Measurements from ENCODE around the gene NTN1. TPM values are rescaled to one million over a fixed set of nuclear protein-coding genes. Genes with fewer than 3 reads are reported as not detected.

Gene NTN1
- total RNA-seq, 4 donors from 2014 or later, result 3.3 to 19.2 (median 10.4) TPM

GRCh38 chr17:8995711-8996110 lies 25.6 kb upstream of the NTN1 start:
- no peak overlapping the region for H3K4me3 ChIP-seq
- no peaks in the 10 kb centered on the region for H3K36me3 ChIP-seq
- no peak for DNase-seq
- no peak for TF ChIP-seq POLR2A (IDR thresholded peaks at IDR 0.05)
- TF ChIP-seq, protein P1, sequence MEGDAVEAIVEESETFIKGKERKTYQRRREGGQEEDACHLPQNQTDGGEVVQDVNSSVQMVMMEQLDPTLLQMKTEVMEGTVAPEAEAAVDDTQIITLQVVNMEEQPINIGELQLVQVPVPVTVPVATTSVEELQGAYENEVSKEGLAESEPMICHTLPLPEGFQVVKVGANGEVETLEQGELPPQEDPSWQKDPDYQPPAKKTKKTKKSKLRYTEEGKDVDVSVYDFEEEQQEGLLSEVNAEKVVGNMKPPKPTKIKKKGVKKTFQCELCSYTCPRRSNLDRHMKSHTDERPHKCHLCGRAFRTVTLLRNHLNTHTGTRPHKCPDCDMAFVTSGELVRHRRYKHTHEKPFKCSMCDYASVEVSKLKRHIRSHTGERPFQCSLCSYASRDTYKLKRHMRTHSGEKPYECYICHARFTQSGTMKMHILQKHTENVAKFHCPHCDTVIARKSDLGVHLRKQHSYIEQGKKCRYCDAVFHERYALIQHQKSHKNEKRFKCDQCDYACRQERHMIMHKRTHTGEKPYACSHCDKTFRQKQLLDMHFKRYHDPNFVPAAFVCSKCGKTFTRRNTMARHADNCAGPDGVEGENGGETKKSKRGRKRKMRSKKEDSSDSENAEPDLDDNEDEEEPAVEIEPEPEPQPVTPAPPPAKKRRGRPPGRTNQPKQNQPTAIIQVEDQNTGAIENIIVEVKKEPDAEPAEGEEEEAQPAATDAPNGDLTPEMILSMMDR (IDR thresholded peaks at IDR 0.05), result no peak
- no peaks in the 10 kb centered on the region for H3K27me3 ChIP-seq
- H3K4me1 ChIP-seq, result no peaks in the 10 kb centered on the region
- no peaks in the 10 kb centered on the region for H3K9me3 ChIP-seq
- H3K27ac ChIP-seq, result no peak overlapping the region
- intact Hi-C loops (cut with DNase I; ENCODE audit: low total_unique reads), result no loop called here

DNA sequence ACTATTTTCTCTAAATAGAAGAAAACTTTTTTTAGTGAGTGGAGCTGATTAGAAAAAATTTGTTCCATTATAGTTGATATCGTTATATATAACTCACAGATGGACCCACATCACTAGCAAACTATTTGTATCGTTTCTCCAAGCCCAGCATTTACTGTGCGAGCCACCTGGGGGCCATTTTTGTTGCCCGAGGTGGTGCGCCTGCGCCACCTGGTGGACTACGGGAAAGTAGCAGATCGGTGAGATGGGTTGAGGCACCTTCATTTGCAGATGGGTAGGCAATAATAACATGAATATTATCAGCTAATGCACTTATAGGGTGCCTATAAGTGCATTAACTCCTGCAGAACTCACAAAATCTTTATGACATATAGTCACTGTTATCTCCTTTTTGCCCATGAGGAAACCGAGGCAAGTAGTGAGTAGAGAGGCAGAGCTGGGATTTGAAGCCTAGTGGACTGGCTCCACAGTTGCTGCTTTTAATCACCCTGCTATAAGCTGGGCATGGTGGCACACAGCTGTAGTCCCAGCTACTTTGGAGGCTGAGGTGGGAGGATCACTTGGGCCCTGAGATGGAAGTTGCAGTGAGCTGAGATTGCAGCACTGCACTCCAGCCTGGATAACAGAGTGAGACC lies 23.2 kb upstream of the NTN1 start:
- TF ChIP-seq POLR2A (IDR thresholded peaks at IDR 0.05), result no peak
- TF ChIP-seq, protein P1 (IDR thresholded peaks at IDR 0.05), result peak; percentile 46 to 58 (median 54)
- no peaks in the 10 kb centered on the region for H3K9me3 ChIP-seq
- DNase-seq, result no peak
- intact Hi-C loops (cut with DNase I; ENCODE audit: low total_unique reads), result no loop called here
- no peaks in the 10 kb centered on the region for H3K27me3 ChIP-seq
- H3K4me1 ChIP-seq, result peaks cover 0 to 4% of the 10 kb centered on the region in 2 donors
- H3K4me3 ChIP-seq, result no peak overlapping the region
- no peaks in the 10 kb centered on the region for H3K36me3 ChIP-seq
- H3K27ac ChIP-seq, result no peak overlapping the region

DNA sequence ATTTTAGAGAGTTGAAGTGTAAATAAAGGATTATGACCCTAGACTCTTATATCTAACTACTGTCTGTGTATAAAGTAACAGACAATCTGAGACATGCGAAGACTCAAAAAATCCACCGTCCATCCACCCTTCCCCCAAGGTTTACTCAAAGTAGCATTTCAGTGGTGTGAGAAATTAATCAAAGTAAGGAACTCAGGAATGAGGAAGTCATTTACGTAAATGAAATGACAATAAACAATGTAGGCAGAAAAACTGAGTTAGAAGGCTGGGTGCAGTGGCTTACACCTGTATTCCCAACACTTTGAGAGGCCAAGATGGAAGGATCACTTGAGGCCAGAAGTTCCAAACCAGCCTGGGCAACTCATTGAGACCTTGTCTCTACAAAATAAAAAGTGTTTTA lies 19.8 kb upstream of the NTN1 start:
- Histone ChIP-seq H3K27ac (no peak overlapping the region), H3K4me1 (peaks cover 0 to 11% of the 10 kb centered on the region in 2 donors), H3K9me3 (no peaks in the 10 kb centered on the region), H3K36me3 (no peaks in the 10 kb centered on the region), H3K4me3 (no peak overlapping the region), H3K27me3 (peaks cover 4 to 6% of the 10 kb centered on the region in 2 donors)
- TF ChIP-seq POLR2A (IDR thresholded peaks at IDR 0.05), result no peak
- TF ChIP-seq, protein P1 (IDR thresholded peaks at IDR 0.05), result no peak
- DNase-seq, result no peak
- intact Hi-C loops (cut with DNase I; ENCODE audit: low total_unique reads), result no loop called here

- intact Hi-C loops (cut with DNase I; ENCODE audit: low total_unique reads), result no loop called here
- no peaks in the 10 kb centered on the region for H3K36me3 ChIP-seq
Measured at GRCh38 chr17:9002227-9002605, 19.1 kb upstream of the NTN1 start.

More at GRCh38 chr17:9002227-9002605, 19.1 kb upstream of the NTN1 start:
- DNase-seq, result no peak
- Histone ChIP-seq H3K27me3 (peaks cover 4 to 6% of the 10 kb centered on the region in 2 donors), H3K27ac (no peak overlapping the region), H3K4me1 (peaks cover 0 to 11% of the 10 kb centered on the region in 2 donors), H3K9me3 (no peaks in the 10 kb centered on the region), H3K4me3 (peak overlapping the region in 1 of 2 donors; percentile 9)
- TF ChIP-seq, protein P1 (IDR thresholded peaks at IDR 0.05), result no peak
- TF ChIP-seq POLR2A (IDR thresholded peaks at IDR 0.05), result no peak

Measured in uterus (tissue), 4 donors.